Motor neuron (in vitro differentiated cells): ENCODE results near the gene LDAF1. TPM values are rescaled to one million over a fixed set of nuclear protein-coding genes. Genes with fewer than 3 reads are reported as not detected.
"Not testable (repeated sequence)": the region's sequence is repeated elsewhere in the genome, so short reads cannot be mapped to it uniquely, and the experiment has no call there.

ENCODE experiments used
- ATAC-seq, 8 experiments: fragments of 200-7000 bp; cut with Tn5 transposase; replicated peaks in 6 of 8; 2 replicates each; pipeline ENCODE4 v1.8.0; 2021; ENCODE audit warnings: mild to moderate bottlenecking in 8 of 8, moderate library complexity in 8 of 8
- H3K27ac ChIP-seq, 2 donors: fragments of 250-450 bp; sonication (Bioruptor Pico); 2 replicates each; pipeline ENCODE4 v1.9.0; 2021; ENCODE audit warnings: antibody characterized with exemption in 2 of 2, mild to moderate bottlenecking in 2 of 2, moderate library complexity in 1 of 2
- H3K4me1 ChIP-seq, 2 donors: fragments of 250-450 bp; sonication (Bioruptor Pico); replicated peaks in 1 of 2; 2 replicates each; pipeline ENCODE4 v1.6.1; 2021; ENCODE audit warnings: antibody characterized with exemption in 2 of 2, mild to moderate bottlenecking in 2 of 2, moderate library complexity in 1 of 2
- H3K4me3 ChIP-seq, 5 donors: fragments of 250-450 bp; sonication (Bioruptor Pico); 2 replicates each; pipeline ENCODE4 v1.9.0; 2021; ENCODE audit warnings: antibody characterized with exemption in 5 of 5, mild to moderate bottlenecking in 5 of 5, moderate library complexity in 4 of 5
- WGBS, 10 experiments: fragments of 450-650 bp; shearing (Covaris generic); methylation state at CpG; one replicate each; pipeline ENCODE4 v1.0.0; 2022; 5-methylcytosine and 5-hydroxymethylcytosine counted together
- in situ Hi-C, 9 experiments: fragments of 400-800 bp; cut with MboI; loops; one replicate each; pipeline ENCODE4 v1.15.0; 2021; ENCODE audit warnings: low sequenced_read_pairs in 9 of 9, low pct_unique_long_range_greater_than_20kb in 2 of 9; ENCODE audit not compliant: unreplicated experiment in 9 of 9
- total RNA-seq, 8 experiments: library from RNA; unstranded; fragments of 300-600 nt; gene quantifications; 2 replicates each; pipeline versions ENCODE4 v1.2.3 to v1.2.4, GENCODE V29; 2022

The LDAF1 gene
- total RNA-seq, 8 experiments from 2014 or later = 4.4 to 27.3 (median 19.5) TPM

DNA sequence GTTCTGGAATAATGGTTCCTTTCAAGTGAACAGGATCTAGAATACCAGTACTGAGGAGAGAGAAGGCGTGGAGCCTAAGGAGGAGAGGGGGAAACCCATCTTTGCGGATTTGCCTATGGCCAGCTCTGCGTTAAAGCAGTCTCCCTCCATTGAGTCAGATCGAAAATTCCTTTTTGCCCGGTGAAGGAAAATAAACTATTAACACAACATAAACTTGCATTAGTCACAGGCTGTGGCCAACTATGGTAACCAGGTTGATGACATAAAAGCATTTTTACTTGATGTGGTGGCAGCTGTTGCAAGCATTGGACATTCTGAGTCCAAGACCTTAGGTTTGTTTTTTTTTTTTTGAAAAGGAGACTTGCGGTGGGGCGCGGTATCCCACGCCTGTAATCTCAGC lies 8.9 kb downstream of the LDAF1 start:
- WGBS, 10 experiments = 57 to 100% (median 84%) methylated on average over 6 to 9 of the region's 9 CpGs; no CpG with 5 or more reads in 6 of the 10 experiments
- in situ Hi-C loops = no loop called here
- no peak for ATAC-seq
- Histone ChIP-seq H3K27ac (no peak overlapping the region), H3K4me1 (no peaks in the 10 kb centered on the region), H3K4me3 (no peak overlapping the region)

DNA sequence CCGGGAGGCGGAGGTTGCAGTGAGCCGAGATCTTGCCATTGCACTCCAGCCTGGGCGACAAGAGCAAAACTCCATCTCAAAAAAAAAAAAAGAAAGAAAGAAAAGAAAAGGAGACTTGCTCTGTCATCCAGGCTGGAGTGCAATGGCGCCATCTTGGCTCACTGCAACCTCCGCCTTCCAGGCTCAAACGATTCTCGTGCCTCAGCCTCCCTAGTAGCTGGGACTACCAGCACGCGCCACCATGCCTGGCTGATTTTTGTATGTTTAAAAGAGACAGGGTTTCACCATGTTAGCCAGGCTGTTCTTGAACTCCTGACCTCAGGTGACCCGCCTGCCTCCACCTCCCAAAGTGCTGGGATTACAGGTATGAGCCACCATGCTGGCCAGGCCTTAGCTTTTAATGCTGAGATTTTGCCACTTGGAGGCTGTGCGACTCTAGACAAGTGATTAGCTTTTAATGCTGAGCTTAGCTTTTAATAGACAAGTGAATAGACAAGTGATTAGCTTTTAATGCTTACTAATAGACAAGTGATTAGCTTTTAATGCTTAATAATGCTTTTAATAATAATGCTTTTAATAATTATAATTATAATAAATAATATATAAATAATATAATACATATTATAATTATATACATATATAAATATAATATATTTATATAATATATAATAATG lies 9.6 kb downstream of the LDAF1 start:
- Histone ChIP-seq H3K4me1 (no peaks in the 10 kb centered on the region), H3K27ac (no peak overlapping the region), H3K4me3 (no peak overlapping the region)
- in situ Hi-C loops = no loop called here
- WGBS, 10 experiments = 94 to 100% (median 100%) methylated on average over 1 to 10 of the region's 12 CpGs; no CpG with 5 or more reads in 2 of the 10 experiments
- ATAC-seq = no peak

DNA sequence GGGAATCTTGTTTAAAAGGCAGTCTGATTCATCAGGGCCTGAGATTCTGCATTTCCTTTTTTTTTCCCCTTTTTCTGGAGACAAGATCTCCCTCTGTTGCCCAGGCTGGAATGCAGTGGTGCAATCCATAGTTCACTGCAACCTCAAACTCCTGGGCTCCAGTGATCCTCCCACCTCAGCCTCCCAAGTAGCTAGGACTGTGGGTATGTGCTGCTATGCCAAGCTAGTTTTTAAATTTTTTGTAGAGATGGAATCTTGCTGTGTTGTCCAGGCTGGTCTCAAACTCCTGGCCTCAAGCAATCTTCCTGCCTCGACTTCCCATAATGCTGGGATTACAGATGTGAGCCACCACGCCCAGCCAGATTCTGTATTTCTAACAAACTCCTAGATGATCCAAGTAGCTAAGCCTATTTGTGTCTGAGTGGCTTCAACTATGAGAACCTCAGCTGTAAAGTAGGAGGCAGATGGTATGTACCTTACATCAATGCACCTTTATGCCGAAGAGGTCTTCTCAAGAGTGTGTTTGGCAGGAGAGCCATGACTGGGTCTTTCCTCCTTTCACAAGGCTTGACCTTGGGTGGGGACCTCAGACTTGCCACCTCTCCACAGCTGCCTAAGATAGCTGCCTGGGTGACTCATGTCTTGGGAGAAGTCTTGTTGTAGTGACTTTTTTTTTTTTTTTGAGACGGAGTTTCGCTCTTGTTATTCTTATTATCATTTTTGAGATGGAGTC lies 10.9 kb downstream of the LDAF1 start:
- Histone ChIP-seq H3K4me1 (no peaks in the 10 kb centered on the region), H3K4me3 (no peak overlapping the region), H3K27ac (no peak overlapping the region)
- in situ Hi-C loops = no loop called here
- peak in 2 of 8 experiments; percentile 70 to 92 for ATAC-seq
- WGBS, 10 experiments = 24 to 100% (median 96%) methylated on average over 1 to 4 of the region's 5 CpGs; no CpG with 5 or more reads in 3 of the 10 experiments

DNA sequence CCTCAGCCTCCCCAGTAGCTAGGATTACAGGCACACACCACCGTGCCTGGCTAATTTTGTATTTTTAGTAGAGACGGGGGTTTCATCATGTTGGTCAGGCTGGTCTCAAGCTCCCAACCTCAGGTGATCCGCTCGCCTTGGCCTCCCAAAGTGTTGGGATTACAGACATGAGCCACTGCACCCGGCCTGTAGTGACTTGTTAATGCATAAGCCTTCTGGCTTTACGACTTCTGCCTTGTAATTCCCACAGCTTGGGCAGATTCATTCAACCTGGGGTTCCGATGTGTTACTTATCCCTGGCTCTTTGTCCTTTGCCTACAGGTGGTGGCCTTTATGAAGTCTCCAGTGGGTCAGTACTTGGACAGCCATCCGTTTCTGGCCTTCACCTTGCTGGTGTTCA lies 11.6 kb downstream of the LDAF1 start:
- H3K4me3 ChIP-seq, H3K27ac ChIP-seq, in situ Hi-C loops, H3K4me1 ChIP-seq, ATAC-seq: not testable (repeated sequence)
- 81 to 100% (median 100%) methylated on average over 1 to 8 of the region's 8 CpGs; no CpG with 5 or more reads in 3 of the 10 experiments for WGBS, 10 experiments

DNA sequence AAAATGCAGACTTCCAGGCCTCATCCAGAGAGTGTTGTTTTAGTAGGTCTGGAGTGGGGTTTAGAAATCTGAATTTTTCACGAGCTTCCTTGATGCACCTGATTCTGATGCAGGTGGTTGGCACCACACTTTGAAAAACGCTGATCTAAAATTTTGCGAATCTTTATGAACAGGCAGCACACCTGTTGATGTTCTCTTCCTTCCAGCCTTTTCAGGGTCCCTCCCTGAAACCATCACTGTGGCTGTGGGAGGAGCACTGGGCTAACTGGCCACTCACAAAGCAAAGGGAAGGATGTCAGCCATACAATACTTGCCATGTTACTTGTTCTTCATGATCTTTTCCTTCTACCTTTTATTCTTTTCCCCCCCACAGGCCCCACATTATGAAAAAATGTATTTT lies 14.2 kb downstream of the LDAF1 start:
- H3K27ac ChIP-seq = no peak overlapping the region
- in situ Hi-C loops = no loop called here
- H3K4me1 ChIP-seq = no peaks in the 10 kb centered on the region
- no peak overlapping the region for H3K4me3 ChIP-seq
- no peak for ATAC-seq
- 94 to 100% (median 100%) methylated on average over 1 to 3 of the region's 3 CpGs; no CpG with 5 or more reads in 3 of the 10 experiments for WGBS, 10 experiments

DNA sequence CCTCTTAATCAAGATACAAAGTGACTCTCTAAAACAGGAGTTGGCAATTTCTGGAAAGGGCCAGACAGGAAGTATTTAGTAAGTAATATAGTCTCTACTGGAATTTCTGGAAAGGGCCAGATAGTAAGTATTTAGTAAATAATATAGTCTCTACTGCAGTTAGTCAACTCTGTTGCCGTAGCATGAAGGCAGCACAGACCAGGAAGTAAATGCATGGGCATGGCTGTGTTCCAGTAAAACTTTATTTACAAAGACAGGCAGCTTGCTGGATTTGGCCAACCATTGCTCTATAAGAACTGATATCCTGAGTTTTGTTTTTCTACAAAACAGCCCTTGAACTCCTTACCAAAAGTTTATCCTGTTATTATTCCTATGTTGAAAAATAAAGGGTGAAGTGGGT lies 16.9 kb downstream of the LDAF1 start:
- Histone ChIP-seq H3K4me1 (no peaks in the 10 kb centered on the region), H3K27ac (no peak overlapping the region), H3K4me3 (no peak overlapping the region)
- WGBS, 10 experiments = 86 to 100% (median 100%) methylated on average over 1 of the region's 1 CpG; no CpG with 5 or more reads in 1 of the 10 experiments
- in situ Hi-C loops = loop anchor here in 3 of 9 experiments (25.0 kb wide), 2 partner anchors 112 to 1162 kb away; partner anchors contain the start of gene CRYM (in 2 of the 3)
- ATAC-seq = no peak

DNA sequence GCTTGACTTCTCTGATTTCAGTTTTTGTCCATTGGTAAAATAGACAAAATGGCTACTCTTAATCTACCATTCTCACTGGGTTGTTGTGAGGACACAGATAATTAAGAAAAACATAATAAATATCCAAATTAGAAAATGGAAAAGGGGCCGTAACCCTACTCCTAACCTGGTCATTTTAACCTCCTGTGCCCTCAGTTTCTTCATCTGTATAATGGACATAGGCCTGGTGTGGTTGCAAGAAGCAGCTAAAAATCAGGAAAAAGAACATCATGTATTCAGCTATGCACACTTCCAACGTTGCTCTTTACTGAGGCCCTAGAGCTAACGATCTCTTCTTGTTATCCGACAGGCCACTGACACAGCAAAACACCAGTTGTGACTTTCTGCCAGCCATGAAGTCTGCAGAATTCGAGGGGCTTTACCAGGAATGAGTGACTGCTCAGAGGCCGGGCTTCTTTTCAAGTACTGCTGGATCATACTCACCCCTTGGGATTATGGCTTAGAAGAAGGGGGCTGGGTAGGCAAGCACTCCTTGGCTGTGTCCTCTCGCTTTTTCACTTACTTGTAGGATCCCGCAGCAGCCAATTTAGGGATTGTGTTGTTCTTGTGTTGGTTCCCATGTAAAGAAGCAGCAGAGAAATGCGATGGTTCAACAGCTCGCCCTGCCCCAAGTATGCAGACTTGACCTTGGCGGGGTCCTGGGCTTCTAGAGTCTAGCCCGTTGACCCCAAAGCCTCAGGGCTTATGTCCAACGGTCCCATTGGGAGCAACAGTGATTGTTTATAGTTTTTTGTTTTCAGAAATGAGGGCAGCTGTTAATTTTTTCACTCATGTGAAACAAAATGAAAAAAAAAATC lies 20.9 kb downstream of the LDAF1 start:
- ATAC-seq = no peak
- no peaks in the 10 kb centered on the region for H3K4me1 ChIP-seq
- 64 to 100% (median 87%) methylated on average over 1 to 12 of the region's 13 CpGs; no CpG with 5 or more reads in 2 of the 10 experiments for WGBS, 10 experiments
- no peak overlapping the region for H3K4me3 ChIP-seq
- in situ Hi-C loops = loop anchor here in 3 of 9 experiments (25.0 kb wide), 2 partner anchors 108 to 1158 kb away; partner anchors contain the start of gene CRYM (in 2 of the 3)
- H3K27ac ChIP-seq = no peak overlapping the region

DNA sequence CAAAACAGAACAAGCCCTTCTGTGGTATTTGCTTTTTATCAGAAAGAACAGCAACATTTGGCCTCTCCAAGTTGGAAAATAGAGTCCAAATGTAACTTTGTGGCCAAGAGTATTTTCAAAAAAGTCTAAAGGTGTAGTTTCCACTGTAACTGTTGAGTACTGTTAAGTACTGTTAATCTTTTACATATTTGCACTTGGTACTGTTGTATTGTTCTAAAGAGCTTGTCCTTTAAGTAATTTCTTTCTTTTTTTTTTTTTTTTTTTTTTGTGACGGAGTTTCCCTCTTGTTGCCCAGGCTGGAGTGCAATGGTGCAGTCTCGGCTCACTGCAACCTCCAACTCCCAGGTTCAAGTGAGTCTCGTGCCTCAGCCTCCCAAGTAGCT lies 21.5 kb downstream of the LDAF1 start:
- Histone ChIP-seq H3K27ac (no peak overlapping the region), H3K4me3 (no peak overlapping the region), H3K4me1 (no peaks in the 10 kb centered on the region)
- in situ Hi-C loops = loop anchor here in 6 of 9 experiments (10.0 to 25.0 kb wide), 5 partner anchors 105 to 1157 kb away; partner anchors contain the start of gene CRYM (in 2 of the 6)
- no peak for ATAC-seq
- WGBS, 10 experiments = 70 to 100% (median 90%) methylated on average over 1 to 3 of the region's 3 CpGs; no CpG with 5 or more reads in 3 of the 10 experiments

DNA sequence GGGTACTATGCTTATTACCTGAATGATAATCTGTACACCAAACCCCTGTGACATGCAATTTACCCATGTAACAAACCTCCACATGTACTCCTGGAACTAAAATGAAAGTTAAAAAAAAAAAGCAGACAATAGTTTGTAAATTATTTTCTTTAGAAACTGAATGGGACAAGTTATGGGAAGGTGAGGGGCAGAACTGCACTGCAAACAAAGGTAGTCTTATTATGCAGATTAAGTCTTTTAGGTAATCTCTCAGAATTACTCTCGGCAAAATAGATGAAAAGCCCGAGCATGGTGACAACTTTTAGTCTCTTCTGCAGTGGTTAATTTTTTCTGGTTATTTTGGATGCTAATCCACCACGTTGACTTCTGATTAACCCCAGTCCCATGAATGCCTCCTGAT lies 25.5 kb downstream of the LDAF1 start:
- WGBS, 10 experiments = 72 to 100% (median 84%) methylated on average over 1 to 3 of the region's 3 CpGs; no CpG with 5 or more reads in 3 of the 10 experiments
- H3K4me3 ChIP-seq = no peak overlapping the region
- no peak for ATAC-seq
- no peak overlapping the region for H3K27ac ChIP-seq
- H3K4me1 ChIP-seq = no peaks in the 10 kb centered on the region
- in situ Hi-C loops = loop anchor here in 6 of 9 experiments (10.0 to 25.0 kb wide), 5 partner anchors 101 to 1153 kb away; partner anchors contain the start of gene CRYM (in 2 of the 6)

DNA sequence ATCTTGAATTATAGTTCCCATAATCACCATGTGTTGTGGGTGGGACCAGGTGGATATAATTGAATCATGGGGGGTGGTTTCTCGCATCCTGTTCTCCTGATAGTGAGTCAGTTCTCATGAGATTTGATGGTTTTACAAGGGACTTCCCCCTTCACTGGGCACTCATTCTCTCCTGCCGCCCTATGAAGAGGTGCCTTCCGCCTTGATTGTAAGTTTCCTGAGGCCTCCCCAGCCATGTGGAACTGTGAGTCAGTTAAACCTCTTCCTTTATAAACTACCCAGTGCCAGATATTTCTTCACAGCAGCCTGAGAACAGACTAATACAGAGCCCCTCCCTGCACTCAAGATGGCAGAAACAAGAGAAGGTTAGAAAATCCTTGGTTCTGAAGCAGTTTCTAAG lies 26.4 kb downstream of the LDAF1 start:
- no peak overlapping the region for H3K4me3 ChIP-seq
- ATAC-seq = peak in 2 of 8 experiments; percentile 13 to 52
- H3K27ac ChIP-seq = no peak overlapping the region
- no peaks in the 10 kb centered on the region for H3K4me1 ChIP-seq
- WGBS, 10 experiments = 0 to 100% (median 83%) methylated on average over 1 to 3 of the region's 3 CpGs; no CpG with 5 or more reads in 3 of the 10 experiments
- in situ Hi-C loops = loop anchor here in 6 of 9 experiments (10.0 to 25.0 kb wide), 5 partner anchors 100 to 1152 kb away; partner anchors contain the start of gene CRYM (in 2 of the 6)

DNA sequence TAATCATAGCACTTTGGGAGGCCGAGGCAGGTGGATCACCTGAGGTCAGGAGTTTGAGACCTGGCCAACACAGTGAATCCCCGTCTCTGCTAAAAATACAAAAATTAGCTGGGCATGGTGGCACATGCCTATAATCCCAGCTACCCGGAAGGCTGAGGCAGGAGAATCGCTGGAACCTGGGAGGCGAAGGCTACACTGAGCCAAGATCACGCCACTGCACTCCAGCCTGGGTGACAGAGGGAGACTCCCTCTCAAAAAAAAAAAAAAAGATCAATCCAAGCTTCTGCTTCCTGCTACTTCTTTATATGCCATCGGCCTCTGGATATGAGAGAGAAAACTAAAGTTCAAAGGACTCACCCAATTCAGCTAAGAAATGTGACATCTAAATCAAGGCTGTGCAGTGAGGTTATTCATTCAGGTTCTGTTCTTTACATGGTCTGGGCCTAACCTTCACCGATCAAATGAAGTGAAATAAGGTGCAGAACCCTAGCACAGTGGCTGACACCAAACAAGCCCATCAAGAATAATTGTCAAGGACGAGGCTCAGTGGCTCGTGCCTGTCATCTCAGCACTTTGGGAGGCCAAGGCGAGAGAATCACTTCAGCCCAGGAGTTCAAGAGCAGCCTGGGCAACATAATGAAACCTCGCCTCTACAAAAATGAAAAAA lies 27.3 kb downstream of the LDAF1 start:
- WGBS, 10 experiments = 67 to 100% (median 86%) methylated on average over 1 to 11 of the region's 12 CpGs; no CpG with 5 or more reads in 2 of the 10 experiments
- Histone ChIP-seq H3K4me3 (no peak overlapping the region), H3K4me1 (no peaks in the 10 kb centered on the region), H3K27ac (no peak overlapping the region)
- in situ Hi-C loops = loop anchor here in 6 of 9 experiments (10.0 to 25.0 kb wide), 5 partner anchors 99 to 1152 kb away; partner anchors contain the start of gene CRYM (in 2 of the 6)
- no peak for ATAC-seq

DNA sequence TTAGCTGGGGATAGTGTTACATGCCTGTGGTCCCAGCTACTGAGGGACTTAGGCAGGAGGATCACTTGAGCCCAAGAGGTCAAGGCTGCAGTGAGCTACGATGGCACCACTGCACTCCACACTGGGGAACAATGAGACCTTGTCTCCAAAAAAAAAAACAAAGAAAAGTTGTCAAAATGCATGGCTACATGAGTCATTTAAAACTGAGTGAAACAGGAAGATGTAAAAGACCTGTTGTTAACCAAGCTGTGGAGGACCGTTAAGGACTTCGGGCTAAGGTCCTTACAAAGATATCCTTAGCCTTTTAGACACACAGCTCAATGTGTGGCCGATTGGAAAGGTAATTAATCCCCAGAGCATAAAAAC lies 27.8 kb downstream of the LDAF1 start:
- in situ Hi-C loops = loop anchor here in 6 of 9 experiments (10.0 to 25.0 kb wide), 5 partner anchors 98 to 1151 kb away; partner anchors contain the start of gene CRYM (in 2 of the 6)
- no peak overlapping the region for H3K27ac ChIP-seq
- no peaks in the 10 kb centered on the region for H3K4me1 ChIP-seq
- ATAC-seq = no peak
- WGBS, 10 experiments = 42 to 83% (median 60%) methylated on average over 2 to 4 of the region's 4 CpGs; no CpG with 5 or more reads in 1 of the 10 experiments
- H3K4me3 ChIP-seq = no peak overlapping the region
